ENCODE data around the gene COG4.
"Not testable (repeated sequence)": the region's sequence is repeated elsewhere in the genome, so short reads cannot be mapped to it uniquely, and the experiment has no call there.

The COG4 gene

DNA sequence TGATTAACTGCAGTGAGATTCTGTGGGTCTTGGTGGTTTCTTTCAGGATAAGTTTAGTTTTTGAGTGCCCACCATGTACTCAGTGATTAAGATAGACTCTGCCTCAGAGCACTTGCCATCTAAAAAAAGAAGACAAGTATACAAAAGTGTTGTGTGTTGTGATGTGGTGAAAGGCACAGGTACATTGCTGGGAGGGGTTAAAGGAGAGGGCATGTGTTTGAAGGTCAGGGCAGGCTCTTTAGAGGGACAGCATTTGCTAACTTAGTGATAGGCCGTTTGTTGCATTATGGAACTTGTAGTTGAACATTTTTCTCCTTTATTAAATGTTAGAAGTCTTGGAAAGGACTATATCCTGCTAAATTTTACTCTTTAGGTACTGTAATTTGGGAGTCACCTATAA is 26.7 kb upstream of the COG4 start:
- no peak overlapping the region for H3K9ac ChIP-seq (ENCODE audit: low read depth, low read length)
- H3K36me3 ChIP-seq (ENCODE audit: insufficient read depth, low read length) = peaks cover 66% of the 10 kb centered on the region
- no peaks in the 10 kb centered on the region for H3K9me3 ChIP-seq (ENCODE audit: control insufficient read depth, insufficient read depth, low read length)
- 0 out of 2 replicates have a peak, but pooled peaks cover 6% of the 10 kb centered on the region for H3K4me1 ChIP-seq (ENCODE audit: insufficient read depth, low read length)

DNA sequence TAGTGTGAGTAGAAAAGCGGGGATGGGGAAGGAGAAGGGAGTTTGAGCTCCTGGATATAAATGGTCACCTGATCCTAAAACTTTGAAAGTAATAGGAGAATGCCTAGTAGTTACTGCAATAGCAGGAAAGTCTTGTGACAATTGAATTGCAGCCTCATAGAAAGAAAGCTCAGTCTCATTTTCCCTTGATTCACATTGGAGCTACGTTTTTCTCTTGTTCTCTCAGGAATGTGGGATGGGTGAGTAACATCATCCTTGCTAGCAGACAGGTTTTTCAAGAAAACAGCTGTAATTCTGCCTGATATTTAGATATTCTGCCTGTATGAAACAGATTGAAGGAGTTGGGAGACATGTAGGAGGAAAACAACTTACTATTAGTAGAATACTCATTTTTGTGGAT is 25.6 kb upstream of the COG4 start:
- peaks cover 64% of the 10 kb centered on the region for H3K36me3 ChIP-seq (ENCODE audit: insufficient read depth, low read length)
- H3K9ac ChIP-seq (ENCODE audit: low read depth, low read length) = no peak overlapping the region
- H3K4me1 ChIP-seq (ENCODE audit: insufficient read depth, low read length) = 0 out of 2 replicates have a peak, but pooled peaks cover 6% of the 10 kb centered on the region

DNA sequence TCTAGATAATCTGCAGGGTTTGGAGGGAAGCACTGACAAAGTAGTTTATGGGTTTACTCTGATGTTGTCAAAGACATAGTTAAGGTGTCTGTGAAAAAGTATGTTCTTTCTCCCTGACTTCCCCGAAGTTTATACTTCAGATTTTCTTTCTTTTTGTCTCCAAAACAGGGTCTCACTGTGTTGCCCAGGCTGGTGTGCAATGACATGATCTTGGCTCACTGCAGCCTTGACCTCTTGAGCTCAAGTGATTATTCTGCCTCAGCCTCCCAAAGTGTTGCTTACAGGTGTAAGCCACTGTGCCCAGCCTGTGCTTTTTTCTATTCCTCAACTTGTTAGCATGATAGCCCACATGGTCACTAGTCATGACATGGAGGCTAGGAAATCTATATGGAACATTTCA is 21.2 kb upstream of the COG4 start:
- no peaks in the 10 kb centered on the region for H3K9me3 ChIP-seq (ENCODE audit: control insufficient read depth, insufficient read depth, low read length)
- H3K4me1 ChIP-seq (ENCODE audit: insufficient read depth, low read length) = no peaks in the 10 kb centered on the region
- H3K36me3 ChIP-seq (ENCODE audit: insufficient read depth, low read length) = peaks cover 67% of the 10 kb centered on the region
- no peak overlapping the region for H3K9ac ChIP-seq (ENCODE audit: low read depth, low read length)

More for the DNA sequence above, 25.6 kb upstream of the COG4 start:
- no peaks in the 10 kb centered on the region for H3K9me3 ChIP-seq (ENCODE audit: control insufficient read depth, insufficient read depth, low read length)

DNA sequence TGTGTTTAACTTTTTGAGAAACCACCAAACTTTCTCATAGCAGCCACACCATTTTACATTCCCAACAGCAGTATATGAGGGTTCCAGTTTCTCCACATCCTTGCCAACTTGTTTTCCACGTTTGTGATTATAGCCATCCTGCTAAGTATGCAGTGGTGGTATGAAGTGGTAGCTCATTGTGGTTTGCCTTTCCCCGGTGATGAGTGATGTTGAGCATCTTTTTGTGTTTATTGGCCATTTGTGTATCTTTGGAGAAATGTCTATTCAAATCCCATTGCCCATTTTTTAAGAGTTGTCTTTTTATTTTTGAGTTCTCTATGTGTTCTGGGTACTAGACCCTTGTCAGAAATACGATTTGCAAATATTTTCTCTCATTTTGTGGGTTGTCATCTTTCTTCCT is 17.6 kb upstream of the COG4 start:
- Histone ChIP-seq H3K9me3 (ENCODE audit: control insufficient read depth, insufficient read depth, low read length) (no peaks in the 10 kb centered on the region), H3K4me1 (ENCODE audit: insufficient read depth, low read length) (no peaks in the 10 kb centered on the region), H3K9ac (ENCODE audit: low read depth, low read length) (no peak overlapping the region), H3K36me3 (ENCODE audit: insufficient read depth, low read length) (peaks cover 79% of the 10 kb centered on the region)

DNA sequence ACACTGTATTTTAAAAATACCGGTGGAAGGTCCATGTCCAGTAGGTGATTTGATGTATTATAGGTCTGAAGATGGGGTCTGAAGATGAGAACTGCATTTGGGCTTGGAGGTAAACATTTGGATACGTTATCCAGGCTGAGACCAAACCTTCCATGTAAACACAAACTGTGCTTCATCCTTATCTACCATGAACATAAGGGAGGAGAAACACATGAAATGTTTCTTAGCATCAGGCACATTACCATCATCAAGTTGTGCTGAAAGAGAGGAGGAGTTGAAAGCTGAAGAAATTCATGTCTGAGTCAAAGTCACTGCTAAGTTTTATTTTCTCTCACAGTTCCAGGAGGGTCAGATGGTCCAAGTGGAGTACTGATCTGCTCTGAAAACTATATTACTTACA is 11.6 kb upstream of the COG4 start:
- Histone ChIP-seq H3K9me3 (ENCODE audit: control insufficient read depth, insufficient read depth, low read length) (no peaks in the 10 kb centered on the region), H3K36me3 (ENCODE audit: insufficient read depth, low read length) (peaks cover 67% of the 10 kb centered on the region), H3K4me1 (ENCODE audit: insufficient read depth, low read length) (no peaks in the 10 kb centered on the region), H3K9ac (ENCODE audit: low read depth, low read length) (no peak overlapping the region)

DNA sequence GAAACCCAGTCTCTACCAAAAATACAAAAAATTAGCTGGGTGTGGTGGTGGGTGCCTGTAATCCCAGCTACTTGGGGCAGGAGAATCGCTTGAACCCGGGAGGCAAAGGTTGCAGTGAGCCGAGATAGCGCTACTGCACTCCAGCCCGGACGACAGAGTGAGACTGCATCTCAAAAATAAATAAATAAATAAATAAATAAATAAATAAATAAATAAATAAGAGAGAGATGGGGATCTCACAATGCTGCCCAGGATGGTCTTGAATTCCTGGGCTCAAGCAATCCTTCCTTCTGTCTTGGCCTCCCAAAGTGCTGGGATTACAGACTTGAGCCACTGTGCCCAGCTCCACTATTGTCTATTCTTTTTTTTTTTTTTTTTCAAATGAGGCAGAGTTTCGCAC is 6.6 kb upstream of the COG4 start:
- H3K9me3 ChIP-seq (ENCODE audit: control insufficient read depth, insufficient read depth, low read length); H3K4me1 ChIP-seq (ENCODE audit: insufficient read depth, low read length); H3K9ac ChIP-seq (ENCODE audit: low read depth, low read length): not testable (repeated sequence)
- H3K36me3 ChIP-seq (ENCODE audit: insufficient read depth, low read length) = peaks cover 56% of the 10 kb centered on the region

DNA sequence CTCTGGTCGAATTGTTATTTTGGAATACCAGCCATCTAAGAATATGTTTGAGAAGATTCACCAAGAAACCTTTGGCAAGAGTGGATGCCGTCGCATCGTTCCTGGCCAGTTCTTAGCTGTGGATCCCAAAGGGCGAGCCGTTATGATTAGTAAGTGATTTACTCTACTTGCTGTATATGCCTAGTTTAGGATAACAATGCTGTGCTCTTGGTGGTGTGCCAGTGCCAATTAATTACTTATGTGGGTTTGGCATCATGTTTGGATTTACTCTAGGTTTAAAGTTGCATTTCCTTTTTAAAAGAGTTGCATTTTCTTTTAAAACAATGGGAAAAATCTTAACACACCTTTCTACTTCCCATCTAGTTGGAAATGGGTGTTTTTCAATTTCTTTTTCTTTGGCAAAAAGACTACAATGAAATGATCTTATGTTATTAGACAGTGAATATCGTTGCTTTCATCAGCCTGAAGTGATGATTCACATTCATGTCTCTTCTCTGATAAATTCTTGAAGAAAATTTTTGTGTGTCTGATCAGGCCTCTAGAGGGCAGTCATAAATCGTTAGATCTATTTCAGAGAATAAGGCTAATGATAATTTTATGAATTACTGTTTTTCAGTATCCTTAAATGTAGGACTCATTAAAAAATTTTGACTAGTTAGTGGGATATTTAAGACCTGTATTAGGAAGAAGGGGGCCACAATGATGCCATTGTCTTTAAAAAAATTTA is 5.9 kb upstream of the COG4 start:
- H3K4me1 ChIP-seq (ENCODE audit: insufficient read depth, low read length) = peaks cover 8% of the 10 kb centered on the region; the same call in 1 of the 2 replicates
- H3K36me3 ChIP-seq (ENCODE audit: insufficient read depth, low read length) = peaks cover 53% of the 10 kb centered on the region
- no peaks in the 10 kb centered on the region for H3K9me3 ChIP-seq (ENCODE audit: control insufficient read depth, insufficient read depth, low read length)
- H3K9ac ChIP-seq (ENCODE audit: low read depth, low read length) = no peak overlapping the region

DNA sequence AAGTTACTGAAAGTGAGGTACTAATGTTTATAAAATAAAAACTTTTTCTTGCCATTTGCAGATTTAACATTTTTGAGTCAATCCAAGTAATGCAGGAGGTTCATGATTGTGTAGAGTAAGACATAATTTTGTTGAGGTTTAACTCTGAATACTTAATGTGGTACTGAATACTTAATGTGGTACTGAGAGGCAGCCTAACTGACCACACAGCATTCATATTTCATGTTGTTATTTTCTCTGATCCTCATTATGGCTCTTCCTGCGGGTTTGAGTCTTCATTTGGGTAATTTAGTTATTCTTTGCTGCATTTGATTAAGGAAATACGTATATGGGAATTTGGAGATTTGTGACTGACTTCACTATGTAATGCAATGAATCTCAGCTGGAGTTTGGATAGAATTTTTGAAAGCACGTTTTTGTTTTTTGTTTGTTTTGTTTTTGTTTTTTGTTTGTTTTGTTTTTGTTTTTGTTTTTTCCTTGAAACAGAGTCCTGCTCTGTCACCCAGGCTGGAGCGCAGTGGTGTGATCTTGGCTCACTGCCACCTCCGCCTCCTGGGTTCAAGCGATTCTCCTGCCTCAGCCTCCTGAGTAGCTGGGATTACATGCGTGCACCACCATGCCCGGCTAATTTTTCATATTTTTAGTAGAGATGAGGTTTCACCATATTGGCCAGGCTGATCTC is 4.1 kb upstream of the COG4 start:
- H3K9ac ChIP-seq (ENCODE audit: low read depth, low read length) = no peak overlapping the region; the same call in 1 of the 2 replicates
- H3K36me3 ChIP-seq (ENCODE audit: insufficient read depth, low read length) = peaks cover 37% of the 10 kb centered on the region
- no peaks in the 10 kb centered on the region for H3K9me3 ChIP-seq (ENCODE audit: control insufficient read depth, insufficient read depth, low read length)
- H3K4me1 ChIP-seq (ENCODE audit: insufficient read depth, low read length) = peaks cover 11% of the 10 kb centered on the region; the same call in 1 of the 2 replicates

DNA sequence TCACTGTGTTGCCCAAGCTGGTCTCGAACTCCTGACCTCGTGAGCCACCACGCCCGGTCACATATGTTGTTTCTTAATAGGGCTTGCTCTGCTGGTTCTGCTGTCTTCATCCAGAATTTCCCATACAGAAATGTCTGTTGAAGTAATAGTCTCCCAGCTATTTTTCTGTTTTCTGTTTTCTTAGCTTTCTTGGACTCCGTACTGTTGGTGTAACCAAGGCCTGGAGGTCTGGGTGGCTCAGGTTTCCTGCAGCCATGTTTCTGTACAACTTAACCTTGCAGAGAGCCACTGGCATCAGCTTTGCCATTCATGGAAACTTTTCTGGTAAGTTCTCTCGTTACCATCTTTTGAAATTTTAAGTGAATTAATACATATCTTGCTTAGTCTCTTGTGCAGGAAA is 3.0 kb upstream of the COG4 start:
- Histone ChIP-seq H3K36me3 (ENCODE audit: insufficient read depth, low read length) (peaks cover 31% of the 10 kb centered on the region), H3K9ac (ENCODE audit: low read depth, low read length) (peak overlapping the region; percentile 15; the same call in 1 of the 2 replicates), H3K9me3 (ENCODE audit: control insufficient read depth, insufficient read depth, low read length) (no peaks in the 10 kb centered on the region), H3K4me1 (ENCODE audit: insufficient read depth, low read length) (peaks cover 14% of the 10 kb centered on the region; the same call in 1 of the 2 replicates)

DNA sequence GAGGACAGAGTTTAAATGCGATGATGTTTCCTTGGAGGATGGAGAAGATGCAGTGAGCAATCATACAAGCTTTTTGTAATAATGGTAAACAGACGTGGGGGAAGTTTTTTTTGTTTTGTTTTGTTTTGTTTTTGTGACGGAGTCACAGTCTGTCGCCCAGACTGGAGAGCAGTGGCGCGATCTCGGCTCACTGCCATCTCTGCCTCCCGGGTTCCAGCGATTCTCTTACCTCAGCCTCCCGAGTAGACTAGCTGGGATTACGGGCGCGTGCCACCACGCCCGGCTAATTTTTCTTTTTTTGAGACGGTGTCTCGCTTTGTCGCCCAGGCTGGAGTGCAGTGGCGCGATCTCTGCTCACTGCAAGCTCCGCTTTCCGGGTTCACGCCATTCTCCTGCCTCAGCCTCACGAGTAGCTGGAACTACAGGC is 1.1 kb upstream of the COG4 start:
- H3K36me3 ChIP-seq (ENCODE audit: insufficient read depth, low read length) = peaks cover 25% of the 10 kb centered on the region
- peak overlapping the region; percentile 100 for H3K9ac ChIP-seq (ENCODE audit: low read depth, low read length)
- H3K4me1 ChIP-seq (ENCODE audit: insufficient read depth, low read length) = peaks cover 14% of the 10 kb centered on the region; the same call in 1 of the 2 replicates
- H3K9me3 ChIP-seq (ENCODE audit: control insufficient read depth, insufficient read depth, low read length) = not testable (repeated sequence)

DNA sequence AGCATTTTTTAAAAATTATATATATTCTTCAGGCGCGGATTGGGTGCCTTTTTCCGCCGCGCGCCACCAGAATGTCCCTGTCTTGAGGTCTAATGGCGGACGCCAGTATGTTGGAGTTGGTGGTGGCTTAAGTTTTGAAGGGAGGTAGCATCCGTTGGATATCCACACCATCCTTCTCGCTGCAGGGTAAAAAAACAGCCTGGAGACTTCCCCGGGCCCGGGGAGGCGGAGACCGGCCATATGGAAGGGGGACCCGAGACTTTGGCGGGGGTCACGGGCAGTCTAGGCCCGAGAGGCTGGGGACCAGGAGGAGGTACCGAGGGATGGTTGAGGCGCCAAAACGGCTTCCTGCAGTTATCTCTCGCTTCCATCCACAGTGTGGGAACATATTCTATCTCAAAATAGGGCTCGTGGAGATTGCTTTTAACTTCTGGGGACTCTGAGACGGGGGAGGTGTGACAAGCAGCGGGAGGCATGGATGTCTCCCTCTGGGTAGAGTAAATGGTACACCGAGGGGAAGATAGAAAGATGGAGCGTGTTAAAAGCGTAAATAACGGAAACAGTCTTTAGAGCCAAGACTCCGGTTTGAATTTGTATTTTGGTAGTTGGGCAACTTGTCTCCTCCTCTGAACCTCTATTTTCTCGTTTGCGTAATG is 517 bp upstream of the COG4 start, which contains the start of gene SF3B3:
Gene SF3B3, plus strand, starts transcription at position 74 of the 656 bp plus-strand sequence. CDS start 2,841 bp downstream, outside the sequence.
- peaks cover 20% of the 10 kb centered on the region for H3K36me3 ChIP-seq (ENCODE audit: insufficient read depth, low read length)
- H3K9me3 ChIP-seq (ENCODE audit: control insufficient read depth, insufficient read depth, low read length) = no peaks in the 10 kb centered on the region
- peak within 1 kb of the TSS; percentile 100 for H3K9ac ChIP-seq (ENCODE audit: low read depth, low read length)
- peaks cover 14% of the 10 kb centered on the region; the same call in 1 of the 2 replicates for H3K4me1 ChIP-seq (ENCODE audit: insufficient read depth, low read length)

DNA sequence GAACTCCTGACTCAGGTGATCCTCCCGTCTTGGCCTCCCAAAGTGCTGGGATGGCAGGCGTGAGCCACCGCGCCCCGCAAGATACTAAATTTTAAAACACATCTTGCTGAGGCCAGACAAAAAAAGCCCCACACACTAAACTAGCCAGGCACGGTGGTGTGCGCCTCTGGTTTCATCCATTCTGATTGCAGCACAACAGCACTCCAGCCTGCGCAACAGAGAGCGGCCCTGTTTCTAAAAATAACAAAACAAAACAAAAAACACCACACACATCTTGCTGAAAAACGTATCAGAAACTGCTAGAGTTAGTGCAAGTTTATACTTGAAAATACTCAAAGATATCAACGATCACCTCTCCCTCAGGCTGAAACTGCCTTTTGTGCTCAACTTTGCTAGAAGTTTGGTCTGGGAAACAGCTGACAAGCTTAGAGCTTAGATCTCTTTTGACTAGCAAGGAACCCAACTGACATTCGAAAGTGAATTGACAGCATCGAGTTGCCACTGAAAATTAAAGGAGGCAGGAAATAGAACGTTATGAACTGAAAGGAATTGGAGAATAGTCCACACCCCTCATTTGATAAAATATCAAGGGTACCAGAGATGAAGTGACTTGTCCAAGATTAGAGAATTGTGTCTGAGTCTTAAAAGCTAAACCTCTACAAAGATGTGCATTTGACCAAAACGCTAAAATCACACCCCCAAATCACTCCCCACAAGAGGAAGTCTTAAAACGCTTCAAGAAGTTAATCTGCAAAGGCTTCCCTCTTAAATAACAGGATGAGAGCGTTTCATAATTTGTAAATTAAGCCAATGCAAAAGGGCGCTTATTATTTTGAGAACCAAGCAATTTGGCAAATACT is 908 bp downstream of the COG4 start:
- Histone ChIP-seq H3K4me1 (ENCODE audit: insufficient read depth, low read length) (peaks cover 14% of the 10 kb centered on the region; the same call in 1 of the 2 replicates), H3K9me3 (ENCODE audit: control insufficient read depth, insufficient read depth, low read length) (no peaks in the 10 kb centered on the region), H3K9ac (ENCODE audit: low read depth, low read length) (peak overlapping the region; percentile 100), H3K36me3 (ENCODE audit: insufficient read depth, low read length) (peaks cover 12% of the 10 kb centered on the region)

DNA sequence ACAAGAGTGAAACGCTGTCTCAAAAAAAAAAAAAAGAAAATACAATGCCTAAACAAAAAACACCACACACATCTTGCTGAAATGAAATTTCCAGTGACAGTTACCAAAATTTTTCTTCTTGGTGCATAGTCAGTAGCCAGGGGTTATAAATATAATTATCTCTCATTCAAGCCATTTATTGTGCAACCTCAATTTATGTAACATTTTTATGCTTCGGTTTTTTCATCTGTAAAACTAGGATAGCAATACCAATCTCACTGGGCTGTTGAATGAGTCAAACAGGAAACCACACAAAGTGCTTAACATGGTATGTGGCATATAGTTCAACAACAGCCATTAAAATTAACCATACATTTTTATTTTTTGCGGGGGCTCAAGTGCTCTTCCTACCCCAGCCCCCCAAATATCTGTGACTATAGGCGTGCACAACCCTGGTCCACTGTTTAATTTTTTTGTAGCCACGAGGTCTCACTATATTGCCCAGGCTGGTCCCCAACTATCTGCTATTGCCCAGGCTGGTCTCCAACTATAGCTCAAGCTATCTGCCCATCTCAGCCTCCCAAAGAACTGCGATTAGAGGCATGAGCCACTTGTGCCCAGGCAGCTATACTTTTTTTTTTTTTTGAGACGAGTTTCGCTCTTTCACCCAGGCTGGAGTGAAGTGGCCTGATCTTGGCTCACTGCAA is 2.6 kb downstream of the COG4 start:
- no peaks in the 10 kb centered on the region; the same call in 1 of the 2 replicates for H3K36me3 ChIP-seq (ENCODE audit: insufficient read depth, low read length)
- H3K4me1 ChIP-seq (ENCODE audit: insufficient read depth, low read length) = peaks cover 6% of the 10 kb centered on the region; the same call in 1 of the 2 replicates
- H3K9ac ChIP-seq (ENCODE audit: low read depth, low read length) = no peak overlapping the region
- H3K9me3 ChIP-seq (ENCODE audit: control insufficient read depth, insufficient read depth, low read length) = no peaks in the 10 kb centered on the region
